NAMALWA (cell line): ENCODE data around the gene NFKB2.

Experiments
- DNase-seq: peaks from one replicate; pipeline ENCODE4 v3.0.0-alpha.2; 2015; ENCODE audit warnings: low spot score

The NFKB2 gene

DNA sequence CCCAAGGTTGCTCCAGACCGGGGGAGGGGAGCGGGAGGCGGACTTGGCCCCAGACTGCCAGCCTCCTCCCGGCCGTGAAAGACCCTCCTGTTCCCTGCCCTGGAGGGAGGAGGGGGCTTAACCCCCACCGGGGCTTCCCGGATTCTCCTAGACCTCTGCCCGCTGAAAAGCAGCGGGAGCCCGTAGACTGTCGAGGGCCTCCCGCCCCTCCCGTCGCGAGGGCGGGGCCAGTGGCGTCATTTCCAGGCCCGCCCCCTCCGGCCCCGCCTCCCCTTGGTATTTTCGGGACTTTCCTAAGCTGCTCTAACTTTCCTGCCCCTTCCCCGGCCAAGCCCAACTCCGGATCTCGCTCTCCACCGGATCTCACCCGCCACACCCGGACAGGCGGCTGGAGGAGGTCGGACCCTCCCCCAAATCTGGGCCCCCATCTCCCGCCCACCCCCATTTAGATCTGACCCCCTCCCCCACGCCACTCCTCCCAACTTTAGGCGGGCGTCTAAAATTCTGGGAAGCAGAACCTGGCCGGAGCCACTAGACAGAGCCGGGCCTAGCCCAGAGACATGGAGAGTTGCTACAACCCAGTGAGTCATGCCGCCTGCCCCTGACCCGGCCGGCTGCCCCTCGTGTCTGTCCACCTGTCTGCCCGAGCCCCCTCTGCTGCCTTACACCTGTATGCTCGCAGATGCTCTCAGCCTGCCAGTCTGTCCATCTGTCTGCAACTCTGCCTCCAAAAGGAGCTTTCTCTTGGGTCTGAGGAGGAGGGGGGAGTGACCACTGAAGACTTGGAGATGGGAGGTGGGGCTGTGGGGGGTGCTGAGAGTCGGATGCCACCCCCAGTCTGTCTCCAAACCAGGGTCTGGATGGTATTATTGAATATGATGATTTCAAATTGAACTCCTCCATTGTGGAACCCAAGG lies at the start of gene NFKB2:
Gene NFKB2 (plus strand): TSS at position 306 of the 917 bp plus-strand sequence. CDS start 255 bp downstream, at position 561.
- peak; percentile 91 for DNase-seq

DNA sequence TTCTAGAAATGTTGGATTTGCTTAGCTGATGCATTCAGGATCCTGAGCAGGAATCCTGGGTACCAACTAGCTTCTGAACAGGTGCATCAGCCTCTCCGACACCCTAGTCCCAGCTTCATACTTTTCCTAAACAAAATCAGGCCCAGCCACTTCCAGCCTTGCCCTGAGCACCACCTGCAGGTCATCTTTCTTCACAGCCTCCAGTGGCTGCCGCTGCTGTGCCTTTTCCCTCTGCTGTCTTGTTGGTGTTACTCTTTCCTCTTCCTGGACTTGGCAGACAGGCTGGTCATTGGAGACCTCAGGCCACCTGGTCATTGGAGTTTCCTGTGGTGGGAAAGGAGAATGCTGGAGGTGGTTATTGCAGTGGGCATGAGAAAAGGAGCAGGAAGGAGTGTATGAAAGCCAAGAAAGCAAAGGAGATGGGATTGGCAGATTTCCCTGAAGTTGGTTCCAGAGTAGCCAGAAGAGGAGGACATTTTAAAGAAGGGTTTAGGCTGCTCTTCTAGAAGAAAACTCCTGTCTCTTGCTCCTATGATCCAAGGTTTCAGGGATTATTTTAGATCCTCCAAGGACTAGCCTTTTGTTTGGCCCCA lies 48.2 kb upstream of the NFKB2 start:
- peak; percentile 24 for DNase-seq

DNA sequence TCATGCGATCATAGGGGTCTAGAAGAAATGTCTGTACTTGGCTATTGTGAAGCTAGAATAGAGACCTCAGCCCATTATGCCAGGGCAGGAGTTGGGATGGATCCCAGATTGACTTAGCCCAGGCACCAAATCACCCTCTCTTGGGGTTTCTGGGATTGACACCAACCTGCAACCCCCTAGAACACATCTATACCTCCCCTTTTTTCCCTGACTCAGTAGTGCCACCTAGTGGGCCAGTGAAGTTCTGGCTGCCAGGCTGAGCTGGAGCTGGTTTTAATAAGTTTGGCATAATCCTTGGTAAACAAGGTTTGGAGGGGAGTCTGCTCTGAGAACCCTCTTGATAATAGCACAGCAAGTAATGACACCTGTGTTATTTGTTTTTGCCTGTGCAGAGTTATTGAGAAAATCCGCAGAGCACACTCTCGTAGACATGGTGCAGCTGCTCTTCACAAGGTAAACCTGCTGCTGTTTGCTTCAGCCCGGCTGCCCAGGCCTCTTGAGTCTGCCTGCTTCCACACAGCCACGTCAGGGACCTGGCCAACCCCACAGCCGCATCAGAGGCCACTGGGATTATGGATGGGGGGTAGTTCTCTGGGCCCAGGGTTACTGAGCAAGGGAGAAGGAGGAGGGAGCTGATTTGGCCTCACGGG lies 43.3 kb upstream of the NFKB2 start:
- peak; percentile 81 for DNase-seq

DNA sequence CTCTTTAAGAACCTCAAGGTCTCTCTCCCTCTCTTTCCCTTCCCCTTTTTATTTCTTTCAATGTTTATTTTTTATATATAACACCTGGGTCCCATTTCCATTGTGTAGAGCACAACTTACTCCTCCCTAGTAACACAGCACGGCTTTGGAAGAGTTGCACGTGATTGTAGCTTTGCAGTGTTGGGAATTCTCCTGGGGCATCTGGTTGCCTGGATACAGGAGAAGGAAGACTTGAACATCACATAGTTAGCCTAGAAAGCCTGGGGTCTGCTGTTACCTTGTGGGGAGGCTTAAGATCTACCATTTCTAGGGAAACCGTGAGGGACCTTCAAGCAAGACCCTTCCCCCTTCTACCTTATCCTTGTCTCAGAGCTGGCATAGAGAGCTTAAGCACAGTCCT lies 41.1 kb upstream of the NFKB2 start:
- DNase-seq, result no peak

DNA sequence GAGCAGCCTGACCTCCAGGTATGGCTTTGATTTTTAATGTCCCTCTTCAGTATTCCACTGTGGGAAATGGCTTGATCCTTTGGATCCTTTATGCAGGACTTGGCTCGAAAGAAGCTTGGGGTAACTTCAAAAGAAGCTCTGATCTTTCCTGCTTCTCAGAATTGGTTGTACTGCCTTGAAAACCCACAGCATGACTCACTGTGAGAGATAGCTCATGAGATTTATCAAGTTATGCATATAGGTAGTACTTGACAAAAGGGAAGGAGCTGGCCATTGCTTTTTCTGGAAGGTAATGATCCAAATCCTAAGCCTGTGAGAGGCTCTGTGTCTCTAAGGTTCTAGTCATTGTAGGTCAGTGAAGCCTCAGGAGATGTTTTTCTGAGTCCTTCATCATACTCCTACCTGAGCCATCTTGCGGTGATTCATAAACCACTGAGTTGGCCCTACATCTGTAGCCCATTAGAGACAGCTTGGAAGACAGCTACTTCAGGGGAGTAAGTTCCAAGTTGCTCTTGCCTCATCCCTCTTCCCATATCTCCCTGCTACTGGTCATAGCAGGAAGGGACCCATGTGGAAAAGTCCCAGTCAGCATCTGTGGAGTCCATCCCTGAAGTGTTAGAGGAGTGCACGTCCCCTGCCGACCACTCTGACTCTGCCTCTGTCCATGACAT lies 36.7 kb upstream of the NFKB2 start:
- no peak for DNase-seq

DNA sequence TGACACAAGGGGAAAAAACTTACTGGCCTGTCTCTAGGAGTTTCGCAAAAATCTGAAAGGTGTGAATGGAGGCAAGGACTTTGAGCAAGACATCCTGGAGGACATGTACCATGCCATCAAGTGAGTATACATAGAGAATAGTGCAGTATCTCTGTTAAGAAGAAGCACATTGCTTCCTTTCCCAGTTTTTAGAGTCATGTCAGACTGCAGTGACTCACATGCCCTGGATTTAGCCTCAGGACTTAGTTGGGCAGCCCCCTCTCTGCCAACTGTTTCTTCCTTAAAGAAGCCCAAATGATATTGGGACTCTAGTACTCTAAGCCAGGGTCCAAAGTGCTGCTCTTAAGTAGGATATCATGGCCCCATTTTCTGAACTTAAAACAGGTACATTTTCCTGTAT lies 28.1 kb upstream of the NFKB2 start:
- no peak for DNase-seq

DNA sequence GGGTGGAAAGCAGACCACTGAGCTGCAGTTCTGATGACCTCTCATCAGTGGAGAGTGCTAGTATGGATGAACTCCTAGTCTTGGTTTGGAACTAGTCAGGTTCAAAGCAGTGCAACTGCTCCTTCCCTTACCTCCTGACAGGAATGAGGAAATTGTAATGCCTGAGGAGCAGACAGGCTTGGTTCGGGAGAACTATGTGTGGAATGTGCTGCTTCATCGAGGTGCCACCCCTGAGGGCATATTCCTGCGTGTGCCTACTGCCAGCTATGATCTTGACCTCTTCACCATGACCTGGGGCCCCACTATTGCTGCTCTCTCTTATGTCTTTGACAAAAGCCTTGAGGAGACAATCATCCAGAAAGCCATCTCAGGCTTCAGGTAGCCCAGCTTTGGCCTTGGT lies 27.4 kb upstream of the NFKB2 start:
- no peak for DNase-seq

DNA sequence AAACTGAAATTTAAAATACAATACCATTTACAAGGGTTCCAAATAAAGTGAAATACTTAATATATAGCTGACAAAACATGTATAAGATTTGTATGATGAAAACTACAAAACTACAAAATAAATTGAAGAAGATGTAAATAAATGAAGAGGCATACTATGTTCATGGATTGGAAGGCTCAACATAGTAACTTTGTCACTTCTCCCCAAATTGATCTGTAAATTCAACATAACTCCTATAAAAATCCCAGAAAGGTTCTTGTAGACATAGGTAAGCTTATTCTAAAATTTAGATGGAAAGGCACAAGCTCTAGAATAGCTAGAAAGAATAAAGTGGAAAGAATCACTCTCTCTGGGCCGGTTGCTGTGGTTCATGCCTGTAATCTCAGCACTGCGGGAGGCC lies 24.2 kb upstream of the NFKB2 start:
- DNase-seq, result no peak

DNA sequence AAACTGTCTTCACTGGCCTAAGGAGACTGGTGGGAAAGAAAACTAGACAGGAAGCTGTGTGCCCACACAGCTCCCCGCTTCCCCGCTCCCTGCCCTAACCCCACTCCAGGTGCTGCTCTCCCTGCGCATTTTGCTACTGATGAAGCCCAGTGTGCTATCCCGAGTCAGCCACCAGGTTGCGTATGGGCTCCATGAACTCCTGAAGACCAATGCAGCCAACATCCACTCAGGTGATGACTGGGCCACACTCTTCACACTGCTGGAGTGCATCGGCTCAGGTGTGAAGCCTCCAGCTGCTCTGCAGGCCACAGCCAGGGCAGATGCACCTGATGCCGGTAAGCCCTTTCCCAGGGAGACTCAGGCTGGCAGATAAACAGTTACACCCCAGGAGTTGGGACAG lies 20.3 kb upstream of the NFKB2 start:
- DNase-seq, result no peak

DNA sequence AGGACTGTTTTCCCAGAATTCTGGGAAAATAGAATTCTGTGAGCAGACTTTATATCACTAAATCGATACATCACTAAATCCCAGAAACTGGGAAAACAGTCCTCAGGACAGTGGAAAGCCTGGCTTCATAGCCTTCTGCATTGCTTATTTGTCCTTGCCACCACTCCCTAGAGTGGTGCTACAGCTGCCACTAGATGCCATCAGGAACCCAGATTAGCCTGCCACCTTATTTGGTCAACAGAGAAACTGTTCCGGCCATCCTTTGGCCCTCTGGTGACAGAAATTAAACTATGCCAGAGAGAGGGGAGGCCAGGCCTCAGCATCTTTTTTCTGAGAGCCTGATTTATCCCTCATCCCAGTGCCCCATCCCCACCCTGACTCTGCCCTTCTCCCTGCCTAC lies 19.6 kb upstream of the NFKB2 start:
- no peak for DNase-seq

DNA sequence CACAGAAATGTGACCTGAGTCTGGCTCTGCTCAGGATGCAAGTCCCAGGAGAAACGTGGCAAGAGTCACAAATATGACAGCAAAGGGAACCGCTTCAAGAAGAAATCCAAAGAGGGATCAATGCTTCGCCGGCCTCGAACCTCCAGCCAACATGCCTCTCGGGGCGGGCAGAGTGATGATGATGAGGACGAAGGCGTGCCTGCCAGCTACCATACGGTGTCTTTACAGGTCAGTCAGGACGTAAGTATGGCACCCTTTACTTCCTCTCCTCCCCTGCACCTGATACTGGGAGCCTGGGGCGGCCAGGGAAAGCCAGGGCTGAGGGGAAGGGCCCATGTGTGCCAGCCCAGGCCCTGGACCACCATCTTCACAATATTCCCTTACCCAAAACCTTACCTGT lies 18.6 kb upstream of the NFKB2 start:
- DNase-seq, result no peak

DNA sequence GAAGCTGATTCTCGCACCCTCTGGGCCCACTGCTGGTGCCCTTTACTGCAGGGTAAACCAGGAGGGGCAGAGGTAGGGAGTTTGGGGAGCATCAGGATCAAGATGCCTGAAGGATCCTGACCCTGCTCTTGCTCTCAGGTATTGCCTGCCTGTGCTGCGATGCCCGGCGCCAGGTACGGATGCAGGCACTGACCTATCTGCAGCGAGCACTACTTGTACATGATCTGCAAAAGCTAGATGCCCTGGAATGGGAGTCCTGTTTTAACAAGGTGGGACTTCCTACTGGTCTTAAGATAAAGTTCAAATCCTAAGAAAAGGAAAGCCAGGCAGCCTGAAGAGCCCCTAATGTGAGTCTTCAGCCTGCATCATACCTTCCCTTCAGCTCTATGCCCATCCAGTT lies 16.1 kb upstream of the NFKB2 start:
- no peak for DNase-seq

DNA sequence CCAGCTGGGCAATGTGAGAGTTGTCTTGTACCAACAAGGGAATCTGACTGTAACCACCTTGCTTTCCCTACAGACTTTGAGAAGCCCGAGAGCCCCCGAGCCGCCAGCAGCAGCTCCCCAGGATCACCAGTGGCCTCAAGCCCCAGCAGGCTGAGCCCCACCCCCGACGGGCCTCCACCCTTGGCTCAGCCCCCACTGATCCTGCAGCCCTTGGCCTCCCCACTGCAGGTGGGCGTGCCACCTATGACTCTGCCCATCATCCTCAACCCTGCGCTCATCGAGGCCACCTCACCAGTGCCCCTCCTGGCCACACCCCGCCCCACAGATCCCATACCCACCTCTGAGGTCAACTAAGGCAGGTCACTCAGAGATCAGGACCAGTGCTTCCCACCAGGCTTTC lies 13.5 kb upstream of the NFKB2 start:
- DNase-seq, result no peak

DNA sequence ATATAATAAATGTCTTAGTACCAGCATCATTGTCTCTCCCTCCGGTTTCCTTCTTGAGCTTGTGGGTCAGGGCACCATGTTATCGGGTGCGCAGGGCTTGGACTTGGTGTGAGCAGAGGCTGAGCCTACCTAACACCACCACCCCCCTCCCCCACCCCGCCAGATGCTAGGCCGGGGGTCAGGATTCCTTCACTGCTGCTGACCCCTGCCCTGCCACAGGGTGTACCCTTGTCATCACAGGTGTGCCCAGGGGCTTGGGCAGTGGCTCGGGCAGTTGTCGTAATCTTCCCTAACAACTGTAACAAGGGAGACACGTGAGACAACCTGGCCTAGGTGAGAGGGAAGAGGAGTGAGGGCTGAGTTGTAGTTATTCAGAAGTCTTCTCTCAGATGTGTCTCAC lies 12.6 kb upstream of the NFKB2 start:
- no peak for DNase-seq

DNA sequence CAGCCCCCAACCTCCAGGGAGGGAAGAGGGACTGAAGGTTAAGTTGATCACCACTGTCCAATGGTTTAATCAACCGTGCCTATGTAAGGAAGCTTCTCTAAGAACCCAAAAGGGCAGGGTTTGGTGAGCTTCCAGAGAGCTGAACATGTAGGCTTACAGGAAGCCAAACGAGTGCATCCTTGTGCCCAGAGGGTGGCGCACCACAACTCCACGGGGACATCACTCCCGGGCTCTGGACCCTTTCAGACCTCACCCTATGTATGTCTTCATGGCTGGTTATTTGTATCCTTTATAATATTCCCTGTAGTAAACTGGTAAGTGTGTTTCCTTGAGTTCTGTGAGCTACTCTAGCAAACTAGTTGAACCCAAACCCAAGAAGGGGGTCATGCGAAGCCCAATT lies 11.5 kb upstream of the NFKB2 start:
- DNase-seq, result no peak

DNA sequence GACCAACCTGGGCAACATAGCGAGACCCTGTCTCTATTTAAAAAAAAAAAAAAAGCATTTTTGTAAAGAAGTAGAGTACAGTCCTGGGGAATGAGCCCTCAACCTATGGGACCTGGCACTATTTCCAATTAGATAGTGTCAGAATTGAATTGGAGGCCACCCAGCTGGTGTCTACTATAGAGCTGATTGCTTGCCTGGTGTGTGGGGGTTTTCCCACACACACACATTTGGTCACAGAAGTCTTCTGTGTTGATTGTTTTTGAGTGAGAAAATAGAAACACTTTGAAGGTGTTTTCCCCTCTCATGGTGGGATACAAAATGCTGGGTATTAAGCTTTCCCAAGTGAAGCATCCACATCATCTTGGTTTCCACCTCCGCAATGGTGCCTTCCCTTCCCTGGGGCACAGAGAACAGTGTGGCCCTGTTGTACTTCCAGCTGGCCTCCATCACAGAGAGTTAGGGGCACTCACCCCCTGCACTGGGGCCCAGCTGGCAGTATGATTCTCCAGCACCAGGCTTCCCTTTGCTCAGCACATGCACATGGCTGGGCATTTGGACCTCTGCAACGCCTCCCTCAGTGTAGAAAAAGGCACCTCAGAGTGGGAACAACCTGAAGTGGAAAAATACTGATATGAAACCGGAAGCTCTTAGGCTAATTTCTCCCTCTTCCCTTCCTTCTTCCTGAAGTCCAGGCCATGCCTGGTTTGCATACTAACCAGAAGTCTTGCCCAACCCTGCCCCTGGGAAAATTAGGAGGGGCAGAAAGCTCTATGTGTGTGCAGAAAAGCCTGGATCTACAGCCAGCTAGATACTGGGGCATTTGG lies 10.7 kb upstream of the NFKB2 start:
- no peak for DNase-seq

DNA sequence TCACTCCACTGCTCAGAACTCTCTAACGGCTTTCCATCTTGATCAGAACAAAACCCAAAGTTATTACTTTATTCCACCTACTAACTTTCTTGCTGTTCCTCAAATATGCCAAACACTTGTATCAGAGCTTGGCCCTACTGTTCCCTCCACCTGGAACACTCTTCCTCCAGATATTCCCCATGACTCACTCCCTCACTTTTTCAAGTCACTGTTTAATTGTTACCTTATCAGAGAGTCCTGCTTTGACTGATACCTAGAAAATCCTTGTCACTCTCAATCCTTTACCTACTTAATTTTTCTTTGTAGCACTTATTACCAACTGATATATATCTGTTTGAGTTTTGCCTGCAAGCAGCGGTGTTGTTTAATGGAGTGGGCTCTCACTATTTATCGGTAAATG lies 5.6 kb upstream of the NFKB2 start:
- no peak for DNase-seq

DNA sequence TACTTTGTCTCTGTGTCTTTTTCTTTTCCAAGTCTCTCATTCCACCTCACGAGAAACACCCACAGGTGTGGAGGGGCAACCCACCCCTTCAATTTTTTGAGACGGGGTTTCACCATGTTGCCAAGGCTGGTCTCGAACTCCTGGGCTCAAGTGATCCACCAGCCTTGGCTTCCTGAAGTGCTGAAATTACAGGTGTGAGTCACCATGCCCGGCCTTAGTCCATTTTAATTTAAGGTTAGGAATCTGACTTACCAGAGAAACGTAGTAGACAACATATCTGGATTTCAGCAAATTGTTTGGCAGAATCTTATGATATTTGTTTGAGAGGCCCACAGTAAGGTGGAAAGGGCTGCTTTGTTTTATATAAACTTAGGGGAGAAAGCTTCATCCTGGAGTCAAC lies 3.2 kb upstream of the NFKB2 start:
- DNase-seq, result no peak

DNA sequence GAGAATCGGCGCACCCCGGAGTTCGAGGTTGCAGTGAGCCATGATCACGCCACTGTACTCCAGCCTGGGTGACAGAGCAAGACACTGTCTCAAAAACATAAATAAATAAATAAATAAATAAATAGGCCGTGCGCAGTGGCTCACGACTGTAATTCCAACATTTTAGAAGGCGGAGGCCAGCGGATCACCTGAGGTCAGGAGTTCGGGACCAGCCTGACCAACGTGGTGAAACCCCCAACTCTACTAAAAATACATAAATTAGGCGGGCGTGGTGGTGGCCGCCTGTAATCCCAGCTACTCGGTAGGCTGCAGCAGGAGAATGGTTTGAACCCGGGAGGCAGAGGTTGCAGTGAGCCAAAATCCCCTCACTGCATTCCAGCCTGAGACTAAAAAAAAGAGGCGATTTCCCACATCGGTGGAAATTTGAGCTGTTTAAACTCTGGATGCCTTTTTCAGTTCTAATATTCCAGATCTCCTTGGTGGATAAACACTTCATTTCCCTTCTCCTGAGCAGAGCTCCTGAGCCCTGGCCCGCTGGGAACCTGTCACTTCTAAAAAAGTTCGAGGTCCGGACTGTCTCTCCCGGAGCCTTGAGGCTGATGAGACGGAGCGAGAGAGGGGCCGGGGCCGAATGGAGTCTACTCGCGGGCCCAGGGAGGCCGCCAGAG lies 2.0 kb upstream of the NFKB2 start:
- no peak for DNase-seq

DNA sequence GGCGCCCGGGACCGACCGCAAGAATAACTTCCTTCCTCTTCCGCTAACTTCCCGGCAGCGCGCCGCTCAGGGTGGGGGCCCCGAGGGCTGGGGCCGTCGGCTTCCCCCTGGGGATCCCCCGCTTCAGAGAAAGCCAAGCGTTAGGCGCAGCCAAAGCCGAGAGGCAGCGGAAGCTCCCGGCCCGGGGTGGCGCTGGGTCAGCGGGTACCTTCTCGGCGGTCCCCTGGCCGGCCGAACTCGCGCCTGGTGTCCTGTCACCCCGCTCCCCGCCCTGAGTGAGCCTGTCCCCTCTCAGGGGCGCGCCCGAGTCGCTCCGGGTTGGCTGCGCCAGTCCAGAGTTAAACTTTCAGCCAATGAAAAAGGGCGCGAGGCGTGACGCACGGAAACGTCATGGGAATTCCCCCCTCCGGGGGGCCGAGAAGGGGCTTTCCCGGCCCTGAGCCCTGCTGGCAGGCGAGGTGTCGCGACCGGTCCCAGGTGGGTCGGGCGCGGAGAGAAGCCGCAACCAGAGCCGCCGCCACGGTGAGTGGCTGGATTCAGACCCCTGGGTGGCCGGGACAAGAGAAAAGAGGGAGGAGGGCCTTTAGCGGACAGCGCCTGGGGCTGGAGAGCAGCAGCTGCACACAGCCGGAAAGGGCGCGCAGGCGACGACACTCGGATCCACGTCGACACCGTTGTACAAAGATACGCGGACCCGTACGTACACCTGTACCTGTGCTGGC lies 1.3 kb upstream of the NFKB2 start:
- peak; percentile 98 for DNase-seq
